ENCODE results near the gene CCL20. TPM values are rescaled to one million over a fixed set of nuclear protein-coding genes. Genes with fewer than 3 reads are reported as not detected.
A peak's percentile ranks its signal among the peaks of the same experiment; 100 is the strongest.

Gene CCL20
- total and polyA plus RNA-seq, 2 of the 13 experiments (the other 11 are each of a cell fraction or from before 2014, with no cell fraction given) = 223 to 903 TPM

GRCh38 chr2:227821043-227821942 lies 7.7 kb downstream of the CCL20 start (continued):
- TF ChIP-seq ZNF740 (CRISPR knock-in tag; IDR thresholded peaks at IDR 0.05) (peak; percentile 66; the same call in 1 of the 2 replicates), POLR2G (IDR thresholded peaks at IDR 0.05; ENCODE audit: low read depth, low read length) (0 out of 2 replicates have a peak, but pooled peaks have one; percentile 28), POGZ (CRISPR knock-in tag; IDR thresholded peaks at IDR 0.05) (peak; percentile 99), SIN3A (IDR thresholded peaks at IDR 0.05; ENCODE audit: borderline replicate concordance, low read depth, low read length) (no peak), AKNA (CRISPR knock-in tag; IDR thresholded peaks at IDR 0.05; ENCODE audit: borderline replicate concordance) (no peak), MYPOP (CRISPR knock-in tag; IDR thresholded peaks at IDR 0.05) (0 out of 2 replicates have a peak, but pooled peaks have one; percentile 50), ZUFSP (CRISPR knock-in tag; IDR thresholded peaks at IDR 0.05; ENCODE audit: borderline replicate concordance) (no peak), MIER3 (CRISPR knock-in tag; IDR thresholded peaks at IDR 0.05; ENCODE audit: borderline replicate concordance) (peak; percentile 96), ZNF484 (CRISPR knock-in tag; IDR thresholded peaks at IDR 0.05; ENCODE audit: borderline replicate concordance, low read depth) (no peak), ZNF777 (CRISPR knock-in tag; IDR thresholded peaks at IDR 0.05) (no peak), GPBP1L1 (CRISPR knock-in tag; IDR thresholded peaks at IDR 0.05) (no peak), NFE2L1 (CRISPR knock-in tag; IDR thresholded peaks at IDR 0.05; ENCODE audit: borderline replicate concordance) (no peak), PCBP1 (IDR thresholded peaks at IDR 0.05; ENCODE audit: borderline replicate concordance, low read depth, low read length) (no peak), FOSL2 (CRISPR knock-in tag; IDR thresholded peaks at IDR 0.05) (peak; percentile 99), PITX1 (CRISPR knock-in tag; IDR thresholded peaks at IDR 0.05) (peak; percentile 91)
